NCI-H345 (cell line): ENCODE data around the gene IVD.
A peak's percentile ranks its signal among the peaks of the same experiment; 100 is the strongest.

Experiments
- DNase-seq: peaks from one replicate; lab custom pipeline; 2025; lab: John Stamatoyannopoulos, UW

Gene IVD

GRCh38 chr15:40415226-40415625, 9.6 kb downstream of the IVD start:
- DNase-seq, result no peak

DNA sequence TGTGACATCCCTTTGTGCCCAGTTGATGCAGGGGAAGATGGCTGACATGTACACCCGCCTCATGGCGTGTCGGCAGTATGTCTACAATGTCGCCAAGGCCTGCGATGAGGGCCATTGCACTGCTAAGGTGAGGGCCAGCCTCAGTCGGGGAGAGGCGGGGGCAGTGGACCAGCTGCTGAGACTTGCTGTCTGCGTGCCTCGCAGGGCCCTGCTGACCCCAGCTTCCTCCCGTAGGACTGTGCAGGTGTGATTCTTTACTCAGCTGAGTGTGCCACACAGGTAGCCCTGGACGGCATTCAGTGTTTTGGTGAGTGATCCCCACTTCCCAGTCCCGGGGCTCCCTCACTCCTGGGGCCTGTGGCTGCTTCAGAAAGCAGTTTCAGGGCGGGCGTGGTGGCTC, 10.5 kb downstream of the IVD start:
- DNase-seq, result no peak

- no peak for DNase-seq
These were observed 12.5 kb downstream of the IVD start for GRCh38 chr15:40418126-40418525.

- DNase-seq, result no peak
These were observed 14.6 kb downstream of the IVD start for GRCh38 chr15:40420071-40420713.

DNA sequence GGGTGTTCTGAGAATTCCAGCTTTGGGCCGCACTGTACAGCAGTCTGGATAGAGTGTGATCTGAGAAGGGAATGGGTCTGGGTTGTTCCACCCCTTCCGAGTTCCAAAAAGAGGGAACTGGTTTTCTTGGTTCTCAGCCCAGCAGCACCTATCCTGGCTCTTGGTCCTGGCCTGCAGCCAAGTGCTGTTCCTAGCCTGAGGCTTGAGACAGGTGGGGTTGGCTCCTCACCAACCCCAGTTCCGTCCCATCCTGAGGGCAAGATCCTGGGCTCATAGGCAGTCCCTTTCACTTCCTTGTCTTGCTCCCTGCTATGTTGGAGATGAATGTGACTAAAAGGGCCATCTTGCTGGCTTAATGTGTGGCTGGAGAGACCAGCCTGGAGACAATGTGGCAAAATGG, 15.2 kb downstream of the IVD start:
- DNase-seq, result peak; percentile 40

- DNase-seq, result peak; percentile 57
These were observed 15.9 kb downstream of the IVD start for GRCh38 chr15:40421246-40422157.

DNA sequence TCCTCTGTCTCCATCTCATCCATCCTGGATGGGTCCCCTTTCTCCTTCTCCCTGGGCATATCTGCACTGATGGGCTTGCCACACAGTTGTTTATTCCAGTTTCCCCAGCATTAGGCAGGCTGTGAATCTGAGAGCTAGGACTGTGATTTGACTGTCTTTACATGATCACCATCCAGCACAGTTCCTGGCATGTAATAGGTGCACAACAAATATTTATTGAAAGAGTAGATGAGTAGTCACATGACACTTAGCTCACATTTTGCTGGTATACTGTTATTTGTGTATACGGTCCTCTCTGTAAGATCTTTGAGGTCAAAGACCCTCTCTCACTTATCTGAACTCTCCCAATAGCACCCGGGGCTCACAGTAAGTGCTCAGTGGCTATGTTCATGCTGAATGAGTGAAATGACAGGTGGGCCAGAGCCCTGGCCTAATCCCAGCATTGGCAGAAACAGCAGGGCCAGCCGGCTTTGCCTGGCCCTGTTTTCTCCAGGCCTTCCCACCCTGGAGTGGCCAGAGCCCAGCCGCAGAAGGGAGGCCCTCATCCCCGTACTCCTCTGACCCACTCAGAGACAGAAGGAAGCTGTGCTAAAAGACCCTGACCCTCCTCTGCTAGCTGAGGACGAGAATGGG, 19.0 kb downstream of the IVD start:
- no peak for DNase-seq

- DNase-seq, result no peak
These were observed 20.1 kb downstream of the IVD start for GRCh38 chr15:40425681-40426080.

DNA sequence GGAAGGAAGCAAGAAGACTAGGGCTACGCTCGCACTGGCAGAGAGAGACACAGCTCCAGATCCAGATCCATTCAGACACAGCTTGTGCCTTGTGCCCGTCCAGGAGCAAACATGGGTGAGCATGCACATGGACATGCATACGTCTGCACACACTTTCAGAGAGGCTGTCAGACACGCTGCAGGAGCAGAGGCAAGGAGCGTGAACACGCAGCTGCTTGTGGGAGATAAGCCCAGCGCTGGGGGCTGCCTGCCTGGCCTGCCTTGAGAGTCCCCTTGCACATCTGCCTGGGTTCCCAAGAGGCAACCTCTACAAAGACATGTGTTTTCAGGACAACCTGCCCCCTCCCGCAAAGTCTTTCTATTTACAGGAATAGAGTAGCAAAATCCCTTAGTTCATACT, 21.6 kb downstream of the IVD start:
- no peak for DNase-seq

- DNase-seq, result no peak
These were observed 22.6 kb downstream of the IVD start for GRCh38 chr15:40428185-40428584.

- no peak for DNase-seq
These were observed 23.6 kb downstream of the IVD start for GRCh38 chr15:40429068-40429710.

DNA sequence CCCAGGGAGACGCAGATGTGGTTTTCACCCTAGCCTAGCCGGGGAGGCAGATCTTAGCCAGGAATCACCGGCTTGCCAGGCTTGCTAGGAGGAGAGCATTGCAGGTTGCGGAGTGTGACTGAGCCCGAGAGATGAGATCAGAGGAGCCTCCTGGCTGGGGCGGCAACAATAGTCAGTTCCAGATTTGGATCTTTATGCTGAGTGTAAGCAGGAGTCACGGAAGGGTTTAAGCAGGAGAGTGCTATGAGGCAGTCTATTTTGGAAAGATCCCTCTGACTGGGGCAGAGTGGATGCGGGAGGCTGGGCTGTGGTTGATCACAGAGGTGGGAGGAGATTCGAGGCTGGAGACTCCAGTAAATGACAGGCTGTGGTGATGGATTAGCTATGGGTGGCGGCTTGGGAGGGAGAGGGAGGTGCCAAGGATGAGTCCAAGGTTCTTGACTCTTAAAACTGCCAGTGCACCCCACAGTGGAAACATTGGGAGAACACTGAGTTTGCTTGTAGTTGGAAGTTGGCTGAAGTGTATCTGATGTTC, 24.7 kb downstream of the IVD start:
- no peak for DNase-seq

GRCh38 chr15:40435023-40435709, 29.6 kb downstream of the IVD start:
- DNase-seq, result no peak

DNA sequence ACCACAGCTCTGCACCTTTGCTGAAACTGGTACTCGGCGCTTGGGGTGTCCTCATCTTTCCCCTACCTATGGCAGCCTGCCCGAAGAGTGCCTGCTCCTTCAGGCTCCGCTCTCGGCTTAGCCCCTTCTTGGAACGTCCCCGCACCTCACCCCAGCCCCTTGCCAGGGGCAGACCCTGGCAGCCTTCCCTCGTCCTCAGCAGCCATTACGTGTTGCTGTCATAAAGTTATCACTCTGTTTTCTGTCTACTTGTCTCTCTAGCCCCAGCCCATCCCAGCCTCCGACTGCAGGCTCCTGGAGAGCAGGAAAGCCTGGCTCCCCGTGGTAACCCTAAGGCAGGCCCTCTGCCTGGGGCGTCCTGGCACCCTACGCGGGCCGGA, 30.1 kb downstream of the IVD start:
- no peak for DNase-seq

DNA sequence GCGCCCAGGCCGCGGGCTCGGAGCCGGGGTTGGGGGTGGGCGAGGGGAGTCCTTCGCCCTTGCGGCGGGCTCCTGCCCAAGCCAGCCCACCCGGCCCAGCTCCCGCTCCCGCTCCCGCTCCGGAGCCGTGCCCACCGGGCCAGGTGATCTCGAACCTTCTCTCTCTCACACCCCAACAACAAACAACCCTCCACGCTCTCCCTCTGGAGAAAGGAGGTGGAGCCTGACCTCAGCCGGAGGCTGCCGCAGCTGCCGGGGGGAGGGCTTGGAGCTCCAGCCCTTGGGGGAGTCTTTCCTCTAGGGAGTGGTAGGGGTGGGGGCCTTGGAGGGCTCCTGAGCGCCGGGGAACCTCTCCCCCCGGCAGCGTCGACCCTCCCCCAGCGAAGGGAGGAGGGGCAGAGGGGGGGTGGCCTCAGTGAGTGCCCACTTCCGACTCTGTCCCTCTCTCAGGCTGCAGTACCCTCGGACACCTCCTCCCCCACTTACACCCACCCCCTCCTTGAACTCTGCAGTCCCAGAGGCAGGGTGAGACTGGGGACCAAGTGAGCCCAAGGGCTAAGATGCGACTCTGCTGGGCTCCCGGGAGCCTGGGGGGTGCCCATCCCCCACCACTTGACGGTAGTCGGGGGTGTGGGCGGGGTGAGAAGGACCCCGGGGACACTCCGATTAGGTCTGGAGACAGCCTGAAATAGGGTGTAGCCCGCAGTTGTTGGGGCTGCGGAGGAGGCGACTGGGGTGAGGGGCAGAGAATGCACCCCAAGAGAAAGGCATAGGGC, 30.7 kb downstream of the IVD start:
- DNase-seq, result no peak

DNA sequence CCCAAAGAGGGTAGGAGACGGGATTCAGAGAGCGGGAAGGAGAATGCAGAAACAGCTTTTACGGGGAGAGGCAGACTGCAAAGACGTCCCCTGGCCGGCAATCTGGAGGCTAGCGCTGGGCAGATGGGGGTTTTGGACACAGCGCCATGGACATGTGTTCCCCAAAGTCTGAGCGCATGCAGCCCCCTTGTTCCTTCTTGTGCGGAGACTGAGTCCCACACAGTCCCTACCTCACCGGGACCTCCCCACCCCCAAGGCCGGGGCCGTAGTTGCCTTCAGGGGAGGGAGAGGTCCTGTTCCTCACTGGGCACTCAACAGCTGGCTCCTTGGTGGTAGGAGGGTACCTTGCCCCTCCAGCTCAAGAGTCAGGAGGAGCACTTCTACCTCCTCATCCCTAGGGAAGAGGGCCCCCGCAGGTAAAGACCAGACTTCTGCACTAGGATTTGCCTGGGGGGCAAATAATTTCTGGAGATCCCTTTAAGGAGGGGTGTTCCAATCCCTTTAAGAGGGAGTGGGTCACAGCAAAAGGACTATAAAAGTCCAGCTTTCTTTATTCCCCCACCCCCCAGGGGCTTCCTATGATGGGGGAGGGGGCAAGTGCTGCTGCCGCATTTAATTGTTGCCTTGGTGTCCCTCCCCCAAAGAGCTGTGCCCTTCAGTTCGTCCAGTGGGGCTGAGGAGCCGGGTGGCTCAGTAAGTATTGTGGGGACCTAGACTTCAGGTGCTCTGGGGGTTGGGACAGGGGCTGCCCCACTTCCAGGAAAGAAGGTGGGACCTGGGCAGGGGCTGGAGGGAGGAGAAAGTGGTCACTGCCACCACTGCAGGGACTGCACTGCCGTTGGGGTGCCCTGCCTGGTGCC, 31.5 kb downstream of the IVD start:
- DNase-seq, result no peak

GRCh38 chr15:40437752-40438687, 32.4 kb downstream of the IVD start:
- no peak for DNase-seq

- no peak for DNase-seq
These were observed 33.1 kb downstream of the IVD start for GRCh38 chr15:40438712-40439111.

- no peak for DNase-seq
These were observed 33.9 kb downstream of the IVD start for GRCh38 chr15:40439461-40439959.
